RWPE1 (cell line): ENCODE measurements around the gene ULBP1.
"Not testable (repeated sequence)": the region's sequence is repeated elsewhere in the genome, so short reads cannot be mapped to it uniquely, and the experiment has no call there.

Experiments used
- CTCF ChIA-PET: fragments of 350-600 bp; sonication (Branson Sonifier 250); formaldehyde crosslinking; extraction: SDS; loops from one replicate; lab custom pipeline; 2021; lab: Yijun Ruan, JAX
- POLR2A ChIA-PET: fragments of 400-600 bp; formaldehyde crosslinking; extraction: SDS; loops from one replicate; lab custom pipeline; 2020; ENCODE audit warnings: antibody characterized with exemption; ENCODE audit not compliant: low non-redundant PET; lab: Yijun Ruan, JAX
- DNase-seq: peaks from one replicate; pipeline ENCODE4 v3.0.0; 2012; ENCODE audit warnings: low spot score
- H3K27ac ChIP-seq: fragments of 450-650 bp; 2 replicates; pipeline ENCODE4 v1.5.1; 2017
- CTCF ChIP-seq: fragments of 450-650 bp; conservative IDR thresholded peaks from 2 replicates; pipeline ENCODE4 v1.5.1; 2017; ENCODE audit warnings: low read depth, mild to moderate bottlenecking

Gene ULBP1

GRCh38 chr6:149938013-149938570, 25.7 kb upstream of the ULBP1 start:
- TF ChIP-seq CTCF = peak; percentile 68
- peak overlapping the region; percentile 30; the same call in 1 of the 2 replicates for H3K27ac ChIP-seq
- CTCF ChIA-PET, DNase-seq, POLR2A ChIA-PET: not testable (repeated sequence)

- peak overlapping the region; percentile 30; the same call in 1 of the 2 replicates for H3K27ac ChIP-seq
- ChIA-PET CTCF (interaction anchor here (0.7 kb wide), 1 partner anchor 381 kb away, joined by 4 read pairs; no protein-coding TSS in a partner anchor), POLR2A (no interaction called here)
- no peak for DNase-seq
- TF ChIP-seq CTCF = no peak
These were observed 25.0 kb upstream of the ULBP1 start for GRCh38 chr6:149938571-149939355.

- no peak for TF ChIP-seq CTCF
- ChIA-PET POLR2A (no interaction called here), CTCF (no interaction called here)
- no peak for DNase-seq
- H3K27ac ChIP-seq = no peak overlapping the region
These were observed 24.4 kb upstream of the ULBP1 start for GRCh38 chr6:149939356-149939648.

GRCh38 chr6:149939909-149940671, 23.7 kb upstream of the ULBP1 start:
- ChIA-PET POLR2A (interaction anchor here (1.2 kb wide), 1 partner anchor 24 kb away, joined by 3 read pairs; the partner anchor contains the start of gene ULBP1), CTCF (interaction anchor here (0.6 kb wide), 1 partner anchor 10 kb away, joined by 3 read pairs; no protein-coding TSS in a partner anchor)
- TF ChIP-seq CTCF = no peak
- peak overlapping the region; percentile 88; the same call in 1 of the 2 replicates for H3K27ac ChIP-seq
- no peak for DNase-seq

- no peak for DNase-seq
- peak overlapping the region; percentile 88 for H3K27ac ChIP-seq
- no peak for TF ChIP-seq CTCF
- CTCF ChIA-PET = no interaction called here
- POLR2A ChIA-PET = interaction anchor here (1.2 kb wide), 1 partner anchor 23 kb away, joined by 3 read pairs; the partner anchor contains the start of gene ULBP1
These were observed 23.1 kb upstream of the ULBP1 start for GRCh38 chr6:149940672-149940982.

- no peak for TF ChIP-seq CTCF
- CTCF ChIA-PET = interaction anchor here (0.6 kb wide), 1 partner anchor 155 kb away, joined by 13 read pairs; no protein-coding TSS in a partner anchor
- DNase-seq = peak; percentile 98
- peak within 1 kb of the TSS; percentile 88 for H3K27ac ChIP-seq
- POLR2A ChIA-PET = no interaction called here
These were observed 21.9 kb upstream of the ULBP1 start, which contains the start of gene ULBP2 for GRCh38 chr6:149941583-149942460. ULBP2 (plus strand) TSS chr6:149942014; CDS start chr6:149942073, 59 bp downstream.
